HepG2 (cell line): ENCODE results near the gene ZNF282. TPM values are rescaled to one million over a fixed set of nuclear protein-coding genes. Genes with fewer than 3 reads are reported as not detected.

Source experiments
- ATAC-seq: fragments of 200-7000 bp; cut with Tn5 transposase; 3 replicates; pipeline ENCODE4 v1.9.1; 2020; ENCODE audit warnings: mild to moderate bottlenecking, moderate library complexity
- BruUV-seq: library from RNA; stranded (reverse); fragments of 400-500 nt; replicated peaks from 2 replicates; lab custom pipeline; 2021; lab: Mats Ljungman, UMichigan
- CTCF ChIA-PET: fragments of 300-600 bp; formaldehyde crosslinking; extraction: SDS; loops from one replicate; lab custom pipeline; 2021; ENCODE audit warnings: low total read pairs, inconsistent platforms, low intra/inter-chr PET ratio; lab: Yijun Ruan, JAX
- POLR2A ChIA-PET: fragments of 350-600 bp; sonication (Branson Sonifier 250); formaldehyde crosslinking; loops from one replicate; lab custom pipeline; 2020; ENCODE audit warnings: antibody characterized with exemption, inconsistent platforms; lab: Yijun Ruan, JAX
- DNase-seq: peaks from one replicate; pipeline ENCODE4 v3.0.0-alpha.2; 2015; ENCODE audit warnings: low spot score
- FAIRE-seq: peaks from 3 replicates; lab custom pipeline; 2011; peaks lifted over from hg19 to GRCh38; lab: Jason Lieb, UNC
- H2AFZ ChIP-seq: one replicate; pipeline ENCODE4 v1.6.1; 2011; ENCODE audit warnings: low read length, inconsistent platforms
- H3K27ac ChIP-seq: fragments of 300-600 bp; 3 replicates; pipeline ENCODE4 v1.8.0; 2011; ENCODE audit warnings: mixed run types, mild to moderate bottlenecking, mixed read lengths, low read length, inconsistent platforms; ENCODE audit not compliant: insufficient read depth; ENCODE audit errors: extremely low read length
- H3K27me3 ChIP-seq, 2 experiments: fragments of 200-600 bp in 1 of 2; 2 replicates in 1 of 2; 3 replicates in 1 of 2; pipeline versions ENCODE4 v1.6.0 to v1.8.0; 2011; ENCODE audit warnings: low read length in 2 of 2, mild to moderate bottlenecking in 2 of 2, moderate library complexity in 2 of 2, inconsistent platforms in 1 of 2; ENCODE audit not compliant: insufficient read depth in 2 of 2, control insufficient read depth in 1 of 2
- H3K36me3 ChIP-seq, 2 experiments: fragments of 200-600 bp in 1 of 2; replicated peaks in 1 of 2; 2 replicates in 1 of 2; 3 replicates in 1 of 2; pipeline versions ENCODE4 v1.5.1 to v1.8.0; 2011; ENCODE audit warnings: low read length in 2 of 2, inconsistent platforms in 1 of 2; ENCODE audit not compliant: insufficient read depth in 2 of 2, control insufficient read depth in 1 of 2
- H3K4me1 ChIP-seq: 2 replicates; pipeline ENCODE4 v1.5.1; 2012; ENCODE audit warnings: low read length, inconsistent platforms; ENCODE audit not compliant: insufficient read depth
- H3K4me2 ChIP-seq: 2 replicates; pipeline ENCODE4 v1.6.0; 2011; ENCODE audit warnings: low read depth, low read length, inconsistent platforms
- H3K4me3 ChIP-seq, 3 experiments: fragments of 200-600 bp in 1 of 3; sonication (generic), shearing (Covaris generic) in 1 of 3; replicated peaks in 1 of 3; 2 replicates each; pipeline ENCODE4 v1.5.1; 2011 to 2016; ENCODE audit warnings: low read length in 3 of 3, inconsistent platforms in 2 of 3, low read depth in 2 of 3, mild to moderate bottlenecking in 2 of 3, control low read depth in 1 of 3, mixed read lengths in 1 of 3; ENCODE audit not compliant: insufficient read depth in 1 of 3
- H3K79me2 ChIP-seq: one replicate; pipeline ENCODE4 v1.6.1; 2011; ENCODE audit warnings: low read length, inconsistent platforms; ENCODE audit not compliant: insufficient read depth
- H3K9ac ChIP-seq: 2 replicates; pipeline ENCODE4 v1.6.0; 2011; ENCODE audit warnings: mild to moderate bottlenecking, low read depth, low read length, inconsistent platforms; ENCODE audit not compliant: insufficient read depth
- H3K9me3 ChIP-seq: 2 replicates; pipeline ENCODE4 v1.5.1; 2012; ENCODE audit warnings: mild to moderate bottlenecking, low read length
- H4K20me1 ChIP-seq: 2 replicates; pipeline ENCODE4 v1.6.0; 2011; ENCODE audit warnings: inconsistent platforms, mild to moderate bottlenecking, low read length, moderate library complexity; ENCODE audit not compliant: insufficient read depth
- FOXJ3 ChIP-seq: sonication (generic); formaldehyde crosslinking; IDR thresholded peaks from 2 replicates; pipeline ENCODE4 v1.4.0; 2020; ENCODE audit warnings: missing genetic modification reagents, mild to moderate bottlenecking, borderline replicate concordance
- HINFP ChIP-seq: sonication (generic); formaldehyde crosslinking; IDR thresholded peaks from 2 replicates; pipeline ENCODE4 v1.4.0; 2020; ENCODE audit warnings: low read depth, mild to moderate bottlenecking, missing genetic modification reagents
- MBD4 ChIP-seq: IDR thresholded peaks from 2 replicates; pipeline ENCODE4 v1.6.1; 2012; ENCODE audit warnings: low read length, inconsistent platforms, borderline replicate concordance
- NFYB ChIP-seq: sonication (generic); formaldehyde crosslinking; IDR thresholded peaks from 2 replicates; pipeline ENCODE4 v1.4.0; 2020; ENCODE audit warnings: missing genetic modification reagents
- PCBP1 ChIP-seq: fragments of 200-400 bp; formaldehyde crosslinking; IDR thresholded peaks from 2 replicates; pipeline ENCODE4 v1.6.1; 2017; ENCODE audit warnings: mild to moderate bottlenecking, low read depth, low read length, borderline replicate concordance
- RNF2 ChIP-seq: fragments of 450-650 bp; conservative IDR thresholded peaks from 2 replicates; pipeline ENCODE4 v1.6.1; 2016; ENCODE audit warnings: low read depth
- THAP9 ChIP-seq: sonication (generic); formaldehyde crosslinking; IDR thresholded peaks from 2 replicates; pipeline ENCODE4; 2020; ENCODE audit warnings: missing genetic modification reagents, mild to moderate bottlenecking, borderline replicate concordance
- ZNF280B ChIP-seq: sonication (generic); formaldehyde crosslinking; IDR thresholded peaks from 2 replicates; pipeline ENCODE4 v1.5.0; 2020; ENCODE audit warnings: missing genetic modification reagents, mild to moderate bottlenecking, borderline replicate concordance
- ZNF337 ChIP-seq: sonication (generic); formaldehyde crosslinking; IDR thresholded peaks from 2 replicates; pipeline ENCODE4 v1.5.1; 2020; ENCODE audit warnings: missing genetic modification reagents, low read depth, mild to moderate bottlenecking, borderline replicate concordance
- ZNF414 ChIP-seq: sonication (generic); formaldehyde crosslinking; IDR thresholded peaks from 2 replicates; pipeline ENCODE4 v1.5.0; 2020; ENCODE audit warnings: missing genetic modification reagents
- ZNF569 ChIP-seq: sonication (generic); formaldehyde crosslinking; IDR thresholded peaks from 2 replicates; pipeline ENCODE4 v1.5.0; 2020; ENCODE audit warnings: mild to moderate bottlenecking, missing genetic modification reagents, moderate library complexity, borderline replicate concordance
- in situ Hi-C: cut with HindIII; loops from 2 replicates; pipeline ENCODE4 v1.10.0; 2017; ENCODE audit warnings: low pct_unique_long_range_greater_than_20kb; ENCODE audit not compliant: extremely low pct_ligation_motif_present
- intact Hi-C: fragments of 100-400 bp; cut with micrococcal nuclease; formaldehyde crosslinking; loops from one replicate; pipeline ENCODE4 v1.10.0; 2022; ENCODE audit not compliant: unreplicated experiment
- polyA plus RNA-seq, 8 experiments: library from polyadenylated mRNA; depleted of rRNA in 3 of 8; stranded (reverse) in 7 of 8; unstranded in 1 of 8; fragments of >200 nt; fragmentation: Illumina TruSeq in 4 of 8; extraction: Trizol in 4 of 8; gene quantifications; 2 replicates each; pipeline versions ENCODE4 v1.2.1 to v1.2.3, GENCODE V29; 2011 to 2016; ENCODE audit warnings: low read depth in 4 of 8, missing spikeins in 1 of 8, mixed read lengths in 1 of 8; ENCODE audit not compliant: insufficient read depth in 1 of 8
- total RNA-seq, 5 experiments: library from RNA; depleted of rRNA; stranded (reverse); fragments of >200 nt; fragmentation: Illumina TruSeq; extraction: Trizol; gene quantifications; 2 replicates each; pipeline ENCODE4 v1.2.3, GENCODE V29; 2016; ENCODE audit warnings: low read depth in 1 of 5

Gene ZNF282
- total and polyA plus RNA-seq, 2 of the 13 experiments (the other 11 are each of a cell fraction or from before 2014, with no cell fraction given) = 9.1 to 20.9 TPM

GRCh38 chr7:149180722-149181449 is 14.5 kb upstream of the ZNF282 start:
- Histone ChIP-seq H3K4me2 (no peak overlapping the region), H3K36me3 (peaks cover 14 to 38% of the 10 kb centered on the region in 2 experiments), H2AFZ (no peak overlapping the region), H3K79me2 (no peaks in the 10 kb centered on the region), H3K27me3 (no peaks in the 10 kb centered on the region), H4K20me1 (no peaks in the 10 kb centered on the region), H3K9ac (no peak overlapping the region), H3K4me1 (no peaks in the 10 kb centered on the region), H3K4me3 (no peak overlapping the region), H3K27ac (no peak overlapping the region)
- CTCF ChIA-PET = no interaction called here
- TF ChIP-seq MBD4 (no peak), ZNF414 (CRISPR knock-in tag) (no peak), NFYB (CRISPR knock-in tag) (no peak), FOXJ3 (no peak)
- TF ChIP-seq, all 625 proteins: peak for 0
- FAIRE-seq (no peak), ATAC-seq (no peak), DNase-seq (no peak)
- intact Hi-C loops = no loop called here
- in situ Hi-C loops = no loop called here
- H3K9me3 ChIP-seq = no peaks in the 10 kb centered on the region
- BruUV-seq = no TSS peak
- POLR2A ChIA-PET = no interaction called here

GRCh38 chr7:149181450-149181790 is 13.9 kb upstream of the ZNF282 start:
- Histone ChIP-seq H4K20me1 (no peaks in the 10 kb centered on the region), H3K9ac (no peak overlapping the region), H3K36me3 (peaks cover 14 to 35% of the 10 kb centered on the region in 2 experiments), H3K27ac (no peak overlapping the region), H3K9me3 (no peaks in the 10 kb centered on the region), H2AFZ (no peak overlapping the region), H3K27me3 (no peaks in the 10 kb centered on the region), H3K79me2 (no peaks in the 10 kb centered on the region), H3K4me1 (no peaks in the 10 kb centered on the region), H3K4me2 (no peak overlapping the region), H3K4me3 (no peak overlapping the region)
- no peak for TF ChIP-seq RNF2
- no peak for TF ChIP-seq HINFP (CRISPR knock-in tag)
- TF ChIP-seq THAP9 (CRISPR knock-in tag) = no peak
- no peak for TF ChIP-seq PCBP1
- TF ChIP-seq ZNF569 (CRISPR knock-in tag) = no peak
- TF ChIP-seq ZNF280B (CRISPR knock-in tag) = no peak
- no peak for TF ChIP-seq ZNF337
- in situ Hi-C loops (no loop called here), intact Hi-C loops (no loop called here)
- CTCF ChIA-PET = no interaction called here
- DNase-seq = no peak
- FAIRE-seq = no peak
- no peak for ATAC-seq
- POLR2A ChIA-PET = no interaction called here
- no TSS peak for BruUV-seq
